ENCODE data around the gene ARHGEF33. TPM values are rescaled to one million over a fixed set of nuclear protein-coding genes. Genes with fewer than 3 reads are reported as not detected.

The ARHGEF33 gene
- total RNA-seq, 1 experiment from 2014 or later, result 0.41 TPM

DNA sequence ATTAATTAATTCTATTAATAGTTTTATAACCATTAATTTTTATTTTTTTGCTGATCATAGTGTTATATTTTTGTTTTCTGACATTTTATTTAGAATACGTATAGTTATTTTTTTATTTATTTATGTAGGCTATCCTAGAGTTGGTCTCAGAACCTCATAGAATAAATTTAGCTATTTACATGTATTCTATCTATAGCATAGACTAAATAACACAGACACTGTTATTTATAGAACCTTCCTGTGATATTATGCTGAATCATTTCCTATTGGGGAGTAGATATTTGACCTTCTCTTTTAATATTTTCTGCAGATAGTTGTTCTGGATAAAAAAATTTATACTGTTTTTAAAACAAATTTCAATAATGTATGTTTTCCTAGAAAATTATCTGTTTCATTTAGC is 20.2 kb downstream of the ARHGEF33 start:
- Histone ChIP-seq H3K27me3 (ENCODE audit: control insufficient read depth, insufficient read depth, low read length) (no peaks in the 10 kb centered on the region), H3K4me1 (ENCODE audit: control insufficient read depth, insufficient read depth, low read length) (no peaks in the 10 kb centered on the region), H3K4me3 (ENCODE audit: low read depth in 2 of 2, low read length in 2 of 2) (no peak overlapping the region), H3K36me3 (ENCODE audit: control insufficient read depth, insufficient read depth, low read length) (no peaks in the 10 kb centered on the region), H3K9me3 (ENCODE audit: control insufficient read depth, insufficient read depth, low read depth, low read length) (no peaks in the 10 kb centered on the region), H3K27ac (ENCODE audit: low read length) (no peak overlapping the region)
- in situ Hi-C loops (cut with HindIII; ENCODE audit: low pct_unique_long_range_greater_than_20kb, low sequenced_read_pairs) (no loop called here), intact Hi-C loops (cut with micrococcal nuclease; ENCODE audit: unreplicated experiment) (no loop called here)
- ATAC-seq (no peak), DNase-seq (ENCODE audit: low read depth, low spot score) (no peak)
- ChIA-PET CTCF (interaction anchor here (0.5 to 0.6 kb wide), 2 partner anchors 38 to 1514 kb away, joined by 3 to 5 read pairs; no protein-coding TSS in a partner anchor), POLR2A (no interaction called here)
- TF ChIP-seq REST (IDR thresholded peaks at IDR 0.05; ENCODE audit: insufficient read depth in 1 of 2, low read depth in 2 of 2, low read length in 1 of 2), result no peak
- no peak for TF ChIP-seq CTCF (IDR thresholded peaks at IDR 0.05)
- no peak for TF ChIP-seq SIN3A (IDR thresholded peaks at IDR 0.05; ENCODE audit: borderline replicate concordance, insufficient read depth, low read depth, low read length)
- TF ChIP-seq POLR2AphosphoS5 (IDR thresholded peaks at IDR 0.05; ENCODE audit: low read depth, low read length), result no peak
- TF ChIP-seq TCF7L2 (IDR thresholded peaks at IDR 0.05; ENCODE audit: low read depth, low read length), result no peak
- BruUV-seq (replicated peaks), result no TSS peak

- Histone ChIP-seq H3K27me3 (ENCODE audit: control insufficient read depth, insufficient read depth, low read length) (no peaks in the 10 kb centered on the region), H3K9me3 (ENCODE audit: control insufficient read depth, insufficient read depth, low read depth, low read length) (no peaks in the 10 kb centered on the region), H3K36me3 (ENCODE audit: control insufficient read depth, insufficient read depth, low read length) (no peaks in the 10 kb centered on the region), H3K27ac (ENCODE audit: low read length) (no peak overlapping the region), H3K4me3 (ENCODE audit: low read depth in 2 of 2, low read length in 2 of 2) (no peak overlapping the region), H3K4me1 (ENCODE audit: control insufficient read depth, insufficient read depth, low read length) (no peaks in the 10 kb centered on the region)
- DNase-seq (ENCODE audit: low read depth, low spot score) (no peak), ATAC-seq (no peak)
- ChIA-PET POLR2A (no interaction called here), CTCF (no interaction called here)
- in situ Hi-C loops (cut with HindIII; ENCODE audit: low pct_unique_long_range_greater_than_20kb, low sequenced_read_pairs), result no loop called here
- intact Hi-C loops (cut with micrococcal nuclease; ENCODE audit: unreplicated experiment), result no loop called here
- TF ChIP-seq TCF7L2 (IDR thresholded peaks at IDR 0.05; ENCODE audit: low read depth, low read length), result no peak
- no peak for TF ChIP-seq CTCF (IDR thresholded peaks at IDR 0.05)
- no peak for TF ChIP-seq REST (IDR thresholded peaks at IDR 0.05; ENCODE audit: insufficient read depth in 1 of 2, low read depth in 2 of 2, low read length in 1 of 2)
- no peak for TF ChIP-seq SIN3A (IDR thresholded peaks at IDR 0.05; ENCODE audit: borderline replicate concordance, insufficient read depth, low read depth, low read length)
- no peak for TF ChIP-seq POLR2AphosphoS5 (IDR thresholded peaks at IDR 0.05; ENCODE audit: low read depth, low read length)
- BruUV-seq (replicated peaks), result no TSS peak
Observed at GRCh38 chr2:38911191-38911590, 21.5 kb downstream of the ARHGEF33 start.
